ENCODE results near the gene LRRC66. TPM values are rescaled to one million over a fixed set of nuclear protein-coding genes. Genes with fewer than 3 reads are reported as not detected.

The LRRC66 gene
- total and polyA plus RNA-seq, 2 of the 13 experiments (the other 11 are each of a cell fraction or from before 2014, with no cell fraction given) = not detected

- no peak for FAIRE-seq
- Histone ChIP-seq H3K4me1 (ENCODE audit: insufficient read depth, low read length) (peaks cover 5% of the 10 kb centered on the region; the same call in 1 of the 2 replicates), H3K9ac (ENCODE audit: insufficient read depth, low read depth, low read length) (no peak overlapping the region), H3K79me2 (ENCODE audit: insufficient read depth, low read length) (no peaks in the 10 kb centered on the region), H3K27me3 (ENCODE audit: control insufficient read depth in 1 of 2, insufficient read depth in 2 of 2, low read length in 2 of 2) (no peaks in the 10 kb centered on the region), H2AFZ (ENCODE audit: low read length) (no peak overlapping the region), H3K4me2 (ENCODE audit: low read depth, low read length) (no peak overlapping the region), H3K27ac (ENCODE audit: extremely low read length, insufficient read depth, low read length) (no peak overlapping the region), H3K36me3 (replicated peaks in 1 of 2; ENCODE audit: control insufficient read depth in 1 of 2, insufficient read depth in 2 of 2, low read length in 2 of 2) (no peaks in the 10 kb centered on the region), H4K20me1 (ENCODE audit: insufficient read depth, low read length) (no peaks in the 10 kb centered on the region), H3K9me3 (ENCODE audit: low read length) (no peaks in the 10 kb centered on the region), H3K4me3 (replicated peaks in 1 of 3; ENCODE audit: insufficient read depth in 1 of 3, low read depth in 2 of 3, low read length in 3 of 3) (no peak overlapping the region)
- TF ChIP-seq SNAPC2 (CRISPR knock-in tag; IDR thresholded peaks at IDR 0.05) (no peak), SSRP1 (CRISPR knock-in tag; IDR thresholded peaks at IDR 0.05) (no peak), ZNF430 (CRISPR knock-in tag; IDR thresholded peaks at IDR 0.05) (no peak), ZNF646 (CRISPR knock-in tag; IDR thresholded peaks at IDR 0.05) (no peak)
- ChIA-PET POLR2A (no interaction called here), CTCF (ENCODE audit: low intra/inter-chr PET ratio, low total read pairs) (no interaction called here)
- in situ Hi-C loops (cut with HindIII; ENCODE audit: extremely low pct_ligation_motif_present, low pct_unique_long_range_greater_than_20kb) (loop anchor here (5.0 kb wide), 1 partner anchor 114 kb away; no protein-coding TSS in a partner anchor), intact Hi-C loops (cut with micrococcal nuclease; ENCODE audit: unreplicated experiment) (no loop called here)
- no peak for ATAC-seq
- BruUV-seq (replicated peaks) = no TSS peak
- WGBS (ENCODE audit: low lambda C conversion rate) = 87% methylated on average over 2 of the region's 2 CpGs
- DNase-seq (ENCODE audit: low spot score) = no peak
Measured at GRCh38 chr4:52010986-52011385, 9.2 kb downstream of the LRRC66 start.

Measured in HepG2 (cell line).